ENCODE results near the gene RPL28. TPM values are rescaled to one million over a fixed set of nuclear protein-coding genes. Genes with fewer than 3 reads are reported as not detected.

RPL28 gene
- total RNA-seq, 1 donor = 829 TPM

DNA sequence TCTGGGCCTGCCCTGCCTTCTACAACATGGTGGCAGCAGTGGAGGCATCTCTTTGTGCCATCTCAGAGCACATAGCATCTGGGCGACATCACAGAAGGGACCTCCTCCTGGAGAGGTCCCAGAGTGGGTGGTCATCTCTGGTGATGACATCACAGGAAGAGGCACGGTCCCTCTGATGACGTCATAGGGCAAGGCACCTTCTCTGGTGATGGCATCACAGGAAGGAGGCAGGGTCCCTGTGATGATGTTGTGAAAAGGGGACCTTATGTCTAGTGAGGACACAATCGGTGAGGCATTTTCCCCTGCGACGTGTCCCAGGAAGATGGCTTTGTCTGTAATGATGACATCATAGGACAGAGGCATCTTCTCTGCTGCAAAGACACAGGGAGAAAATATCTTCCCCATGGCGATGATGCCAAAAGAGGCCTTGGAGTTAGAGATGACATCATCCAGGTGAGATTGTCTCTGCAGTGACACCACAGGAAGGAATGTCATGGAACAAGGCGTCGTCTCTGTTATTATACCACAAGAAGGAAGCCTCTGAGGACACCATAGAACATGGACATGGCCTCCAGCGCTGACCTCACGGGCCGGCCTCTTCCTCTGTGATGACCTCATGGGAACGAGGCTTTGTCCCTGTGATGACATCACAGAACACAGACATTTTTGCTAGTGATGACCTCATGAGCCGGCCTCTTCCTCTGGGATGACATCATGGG lies 46.7 kb downstream of the RPL28 start:
- DNase-seq (ENCODE audit: low read depth) = no peak
- TF ChIP-seq, protein P1, sequence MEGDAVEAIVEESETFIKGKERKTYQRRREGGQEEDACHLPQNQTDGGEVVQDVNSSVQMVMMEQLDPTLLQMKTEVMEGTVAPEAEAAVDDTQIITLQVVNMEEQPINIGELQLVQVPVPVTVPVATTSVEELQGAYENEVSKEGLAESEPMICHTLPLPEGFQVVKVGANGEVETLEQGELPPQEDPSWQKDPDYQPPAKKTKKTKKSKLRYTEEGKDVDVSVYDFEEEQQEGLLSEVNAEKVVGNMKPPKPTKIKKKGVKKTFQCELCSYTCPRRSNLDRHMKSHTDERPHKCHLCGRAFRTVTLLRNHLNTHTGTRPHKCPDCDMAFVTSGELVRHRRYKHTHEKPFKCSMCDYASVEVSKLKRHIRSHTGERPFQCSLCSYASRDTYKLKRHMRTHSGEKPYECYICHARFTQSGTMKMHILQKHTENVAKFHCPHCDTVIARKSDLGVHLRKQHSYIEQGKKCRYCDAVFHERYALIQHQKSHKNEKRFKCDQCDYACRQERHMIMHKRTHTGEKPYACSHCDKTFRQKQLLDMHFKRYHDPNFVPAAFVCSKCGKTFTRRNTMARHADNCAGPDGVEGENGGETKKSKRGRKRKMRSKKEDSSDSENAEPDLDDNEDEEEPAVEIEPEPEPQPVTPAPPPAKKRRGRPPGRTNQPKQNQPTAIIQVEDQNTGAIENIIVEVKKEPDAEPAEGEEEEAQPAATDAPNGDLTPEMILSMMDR (IDR thresholded peaks at IDR 0.05; ENCODE audit: insufficient read depth, low read length) = no peak

DNA sequence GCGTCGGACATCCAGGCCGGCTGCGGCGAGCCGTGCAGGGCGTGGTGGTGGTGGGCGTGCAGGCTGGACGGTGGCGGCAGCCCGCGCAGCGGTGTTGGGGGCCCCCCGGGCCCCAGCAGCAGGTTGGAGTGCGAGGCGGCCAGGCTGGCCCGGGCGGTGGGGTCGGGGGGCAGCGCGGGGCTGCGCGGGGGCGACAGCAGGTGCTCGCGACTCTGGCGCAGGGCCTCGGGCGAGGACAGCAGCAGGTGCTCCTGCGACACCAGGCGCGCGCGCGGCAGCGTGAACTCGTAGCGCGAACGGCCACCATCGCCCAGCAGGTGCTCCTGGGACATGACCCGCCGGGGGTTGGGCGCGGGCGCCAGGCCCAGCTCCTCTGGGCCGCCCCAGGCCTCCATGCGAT lies 47.6 kb downstream of the RPL28 start:
- no peak overlapping the region for H3K4me3 ChIP-seq (ENCODE audit: low read depth, low read length)
- no peak for DNase-seq (ENCODE audit: low read depth)
- TF ChIP-seq, protein P1 (IDR thresholded peaks at IDR 0.05; ENCODE audit: insufficient read depth, low read length) = no peak

More for the DNA sequence above, 46.7 kb downstream of the RPL28 start:
- no peak overlapping the region for H3K4me3 ChIP-seq (ENCODE audit: low read depth, low read length)

DNA sequence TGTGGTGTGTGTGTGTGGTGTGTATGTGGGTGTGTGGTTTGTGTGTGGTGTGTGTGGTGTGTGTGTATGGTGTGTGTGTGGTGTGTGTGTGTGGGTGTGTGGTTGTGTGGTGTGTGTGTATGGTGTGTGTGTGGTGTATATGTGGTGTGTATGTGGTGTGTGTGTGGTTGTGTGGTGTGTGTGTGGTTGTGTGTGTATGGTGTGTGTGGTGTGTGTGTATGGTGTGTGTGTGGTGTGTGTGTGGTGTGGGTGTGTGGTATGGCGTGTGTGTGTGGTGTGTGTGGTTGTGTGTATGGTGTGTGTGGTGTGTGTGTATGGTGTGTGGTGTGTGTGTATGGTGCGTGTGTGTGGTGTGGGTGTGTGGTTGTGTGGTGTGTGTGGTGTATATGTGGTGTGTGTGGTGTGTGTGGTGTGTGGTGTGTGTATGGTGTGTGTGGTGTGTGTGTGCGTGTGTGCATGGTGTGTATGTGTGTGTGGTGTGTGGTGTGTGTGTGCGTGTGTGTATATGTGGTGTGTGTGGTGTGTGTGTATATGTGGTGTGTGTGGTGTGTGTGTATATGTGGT lies 48.7 kb downstream of the RPL28 start:
- no peak for DNase-seq (ENCODE audit: low read depth)
- no peak overlapping the region for H3K4me3 ChIP-seq (ENCODE audit: low read depth, low read length)
- TF ChIP-seq, protein P1 (IDR thresholded peaks at IDR 0.05; ENCODE audit: insufficient read depth, low read length) = no peak

DNA sequence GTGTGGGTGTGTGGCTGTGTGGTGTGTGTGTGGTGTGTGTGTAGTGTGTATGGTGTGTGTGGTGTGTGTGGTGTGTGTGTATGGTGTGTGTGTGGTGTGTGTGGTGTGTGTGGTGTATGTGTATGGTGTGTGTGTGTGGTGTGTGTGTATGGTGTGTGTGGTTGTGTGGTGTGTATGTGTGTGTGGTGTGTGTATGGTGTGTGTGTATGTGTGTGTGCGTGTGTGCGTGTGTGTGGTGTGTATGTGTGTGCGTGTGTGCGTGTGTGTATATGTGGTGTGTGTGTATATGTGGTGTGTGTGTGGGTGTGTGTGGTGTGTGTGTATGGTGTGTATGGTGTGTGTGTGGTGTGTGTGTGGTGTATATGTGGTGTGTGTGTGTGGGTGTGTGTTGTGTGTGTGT lies 49.3 kb downstream of the RPL28 start:
- H3K4me3 ChIP-seq (ENCODE audit: low read depth, low read length) = no peak overlapping the region
- TF ChIP-seq, protein P1 (IDR thresholded peaks at IDR 0.05; ENCODE audit: insufficient read depth, low read length) = no peak
- no peak for DNase-seq (ENCODE audit: low read depth)

DNA sequence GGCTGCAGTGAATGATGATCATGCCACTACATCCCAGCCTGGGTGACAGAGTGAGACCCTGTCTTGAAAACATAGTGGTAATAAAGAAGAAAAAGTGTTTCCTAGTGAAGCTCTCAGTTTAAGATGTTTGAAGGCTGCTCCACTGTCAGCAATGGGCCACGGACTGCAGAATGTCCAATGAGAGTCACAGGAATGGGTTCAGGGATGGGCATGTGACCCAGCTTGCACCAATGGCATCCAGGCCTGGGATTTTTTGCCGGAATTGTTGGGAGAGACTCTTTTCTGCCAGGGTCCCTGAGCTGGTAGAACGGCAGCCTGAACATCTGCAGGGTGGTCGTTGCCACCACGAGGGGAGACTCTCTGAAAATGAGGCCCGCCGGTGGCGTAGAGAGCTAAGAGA lies 51.1 kb downstream of the RPL28 start:
- DNase-seq (ENCODE audit: low read depth) = no peak
- H3K4me3 ChIP-seq (ENCODE audit: low read depth, low read length) = no peak overlapping the region
- TF ChIP-seq, protein P1 (IDR thresholded peaks at IDR 0.05; ENCODE audit: insufficient read depth, low read length) = no peak

DNA sequence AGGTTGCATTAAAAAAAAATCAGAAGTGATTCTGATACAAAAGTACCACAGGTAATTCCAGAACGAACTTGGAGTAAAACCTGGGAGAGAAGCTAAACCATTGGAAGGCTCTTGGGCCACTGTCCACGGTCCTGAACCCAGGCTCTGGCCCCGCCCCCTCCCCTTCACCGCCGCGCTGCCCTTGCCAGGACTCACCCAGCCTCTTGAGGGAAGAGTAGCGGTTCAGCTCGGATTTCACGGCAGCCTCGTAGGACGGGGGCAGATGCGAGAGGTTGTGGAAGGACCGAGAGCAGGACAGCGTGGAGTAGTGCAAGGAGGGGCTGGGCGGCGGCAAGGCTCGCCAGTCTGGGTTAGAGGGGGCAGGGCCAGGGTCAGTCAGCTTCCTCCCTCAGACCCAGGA lies 51.7 kb downstream of the RPL28 start:
- peak; percentile 63 for DNase-seq (ENCODE audit: low read depth)
- TF ChIP-seq, protein P1 (IDR thresholded peaks at IDR 0.05; ENCODE audit: insufficient read depth, low read length) = no peak
- H3K4me3 ChIP-seq (ENCODE audit: low read depth, low read length) = no peak overlapping the region
